ENCODE results near the gene PITPNM1.
A peak's percentile ranks its signal among the peaks of the same experiment; 100 is the strongest.
"Not testable (repeated sequence)": the region's sequence is repeated elsewhere in the genome, so short reads cannot be mapped to it uniquely, and the experiment has no call there.

PITPNM1 gene

GRCh38 chr11:67486481-67487195, 18.5 kb downstream of the PITPNM1 start:
- H3K27ac ChIP-seq: peak overlapping the region; percentile 54
- H3K4me3 ChIP-seq (ENCODE audit: low read depth in 1 of 2, low read length in 1 of 2): no peak overlapping the region
- H3K9me3 ChIP-seq: no peaks in the 10 kb centered on the region
- TF ChIP-seq CTCF (IDR thresholded peaks at IDR 0.05): no peak
- H3K27me3 ChIP-seq: no peaks in the 10 kb centered on the region
- H3K4me1 ChIP-seq (ENCODE audit: control insufficient read depth in 1 of 2, insufficient read depth in 1 of 2, low read depth in 1 of 2, low read length in 1 of 2): peaks cover 40 to 44% of the 10 kb centered on the region in 2 experiments
- H3K36me3 ChIP-seq: peaks cover 40% of the 10 kb centered on the region

- H3K9me3 ChIP-seq; H3K4me3 ChIP-seq (ENCODE audit: low read depth in 1 of 2, low read length in 1 of 2); H3K27me3 ChIP-seq: not testable (repeated sequence)
- Histone ChIP-seq H3K4me1 (ENCODE audit: control insufficient read depth in 1 of 2, insufficient read depth in 1 of 2, low read depth in 1 of 2, low read length in 1 of 2) (peaks cover 40 to 44% of the 10 kb centered on the region in 2 experiments), H3K27ac (peak overlapping the region; percentile 54), H3K36me3 (peaks cover 33% of the 10 kb centered on the region)
These were observed 19.2 kb downstream of the PITPNM1 start for GRCh38 chr11:67485873-67486361.

GRCh38 chr11:67484847-67485311, 20.3 kb downstream of the PITPNM1 start:
- Histone ChIP-seq H3K27me3 (no peaks in the 10 kb centered on the region), H3K4me3 (ENCODE audit: low read depth in 1 of 2, low read length in 1 of 2) (peak overlapping the region; percentile 18), H3K4me1 (ENCODE audit: control insufficient read depth in 1 of 2, insufficient read depth in 1 of 2, low read depth in 1 of 2, low read length in 1 of 2) (peaks cover 40 to 44% of the 10 kb centered on the region in 2 experiments), H3K36me3 (peaks cover 23% of the 10 kb centered on the region), H3K9me3 (no peaks in the 10 kb centered on the region), H3K27ac (peak overlapping the region; percentile 96)
- TF ChIP-seq CTCF (IDR thresholded peaks at IDR 0.05): no peak

- peak overlapping the region; percentile 85 to 92 for H3K4me3 ChIP-seq (ENCODE audit: low read depth in 1 of 2, low read length in 1 of 2)
- H3K9me3 ChIP-seq: no peaks in the 10 kb centered on the region
- peak overlapping the region; percentile 96 for H3K27ac ChIP-seq
- H3K36me3 ChIP-seq: peaks cover 14% of the 10 kb centered on the region
- no peak for TF ChIP-seq CTCF (IDR thresholded peaks at IDR 0.05)
- H3K27me3 ChIP-seq: no peaks in the 10 kb centered on the region
- H3K4me1 ChIP-seq (ENCODE audit: control insufficient read depth in 1 of 2, insufficient read depth in 1 of 2, low read depth in 1 of 2, low read length in 1 of 2): peaks cover 40 to 44% of the 10 kb centered on the region in 2 experiments
These were observed 21.1 kb downstream of the PITPNM1 start for GRCh38 chr11:67483831-67484665.

- no peaks in the 10 kb centered on the region for H3K27me3 ChIP-seq
- peak within 1 kb of the TSS; percentile 96 for H3K27ac ChIP-seq
- peak; percentile 69 for TF ChIP-seq CTCF (IDR thresholded peaks at IDR 0.05)
- H3K36me3 ChIP-seq: peaks cover 9% of the 10 kb centered on the region
- peaks cover 40 to 44% of the 10 kb centered on the region in 2 experiments for H3K4me1 ChIP-seq (ENCODE audit: control insufficient read depth in 1 of 2, insufficient read depth in 1 of 2, low read depth in 1 of 2, low read length in 1 of 2)
- H3K4me3 ChIP-seq (ENCODE audit: low read depth in 1 of 2, low read length in 1 of 2): peak within 1 kb of the TSS; percentile 85 to 92
- no peaks in the 10 kb centered on the region for H3K9me3 ChIP-seq
These were observed 22.1 kb downstream of the PITPNM1 start, which contains the start of gene AIP for GRCh38 chr11:67482827-67483798. Gene AIP (plus strand): TSS chr11:67483026. CDS start chr11:67483159, 133 bp downstream.

All from neutrophil (primary cell).